Measurements from ENCODE around the gene LCNL1.

GRCh38 chr9:137013571-137013940 lies 30.8 kb downstream of the LCNL1 start:
- TF ChIP-seq CTCF (conservative IDR thresholded peaks at IDR 0.05; ENCODE audit: low read depth, low read length) (no peak), EZH2 (IDR thresholded peaks at IDR 0.05; ENCODE audit: borderline replicate concordance, low read depth, low read length, poor library complexity, severe bottlenecking) (no peak)

All from A673 (cell line).